Subcutaneous adipose tissue (tissue), 4 donors: ENCODE data around the gene CHST11. TPM values are rescaled to one million over a fixed set of nuclear protein-coding genes. Genes with fewer than 3 reads are reported as not detected.

ENCODE experiments used
- CTCF ChIP-seq: fragments of 450-650 bp; IDR thresholded peaks from one replicate; pipeline ENCODE4 v1.5.1; 2016; ENCODE audit warnings: low read depth, mild to moderate bottlenecking, control low read depth, antibody characterized with exemption, moderate library complexity
- total RNA-seq, 4 donors: library from RNA; depleted of rRNA; stranded (reverse); fragments of >200 nt; gene quantifications; one replicate each; pipeline ENCODE4 v1.1.0, GENCODE V29; 2016

Gene CHST11
- total RNA-seq, 4 donors from 2014 or later, result 5.1 to 48.4 (median 9.3) TPM

DNA sequence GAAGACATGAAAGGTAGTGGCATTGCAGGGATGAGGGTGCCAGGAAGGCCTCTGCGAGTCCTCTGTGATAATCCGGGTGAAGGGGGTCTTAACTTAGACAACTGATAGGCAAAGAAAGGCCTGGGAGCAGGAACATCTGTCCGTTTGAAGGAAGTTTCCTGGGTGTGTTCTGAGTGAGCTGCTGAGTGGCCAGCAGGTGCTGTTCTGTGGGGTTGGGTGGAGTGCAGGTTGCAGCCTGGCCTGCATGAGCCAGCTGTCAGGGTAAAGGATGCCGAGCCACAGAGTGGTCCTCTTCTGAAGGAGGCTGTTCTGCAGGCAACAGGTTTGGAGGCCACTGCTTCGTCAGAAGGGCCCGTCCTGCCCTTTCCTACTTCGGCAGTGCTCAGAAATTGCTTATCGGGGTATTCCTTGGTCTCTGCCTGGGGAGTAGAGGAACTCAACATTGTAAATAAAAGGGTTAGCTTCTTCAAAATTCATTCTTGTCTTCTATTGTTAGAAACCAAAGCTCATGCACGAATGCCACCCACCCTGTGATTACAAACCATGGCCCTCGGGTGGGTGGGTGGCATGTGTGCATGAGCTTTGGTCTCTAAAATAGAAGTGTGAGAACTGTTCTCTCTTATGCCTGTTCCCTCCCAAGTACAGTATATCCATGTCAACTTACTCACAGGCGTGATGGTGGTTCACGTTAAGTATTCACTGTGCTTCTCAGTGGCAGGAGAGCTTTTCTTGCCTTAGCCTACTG is 118.9 kb downstream of the CHST11 start:
- no peak for TF ChIP-seq CTCF

DNA sequence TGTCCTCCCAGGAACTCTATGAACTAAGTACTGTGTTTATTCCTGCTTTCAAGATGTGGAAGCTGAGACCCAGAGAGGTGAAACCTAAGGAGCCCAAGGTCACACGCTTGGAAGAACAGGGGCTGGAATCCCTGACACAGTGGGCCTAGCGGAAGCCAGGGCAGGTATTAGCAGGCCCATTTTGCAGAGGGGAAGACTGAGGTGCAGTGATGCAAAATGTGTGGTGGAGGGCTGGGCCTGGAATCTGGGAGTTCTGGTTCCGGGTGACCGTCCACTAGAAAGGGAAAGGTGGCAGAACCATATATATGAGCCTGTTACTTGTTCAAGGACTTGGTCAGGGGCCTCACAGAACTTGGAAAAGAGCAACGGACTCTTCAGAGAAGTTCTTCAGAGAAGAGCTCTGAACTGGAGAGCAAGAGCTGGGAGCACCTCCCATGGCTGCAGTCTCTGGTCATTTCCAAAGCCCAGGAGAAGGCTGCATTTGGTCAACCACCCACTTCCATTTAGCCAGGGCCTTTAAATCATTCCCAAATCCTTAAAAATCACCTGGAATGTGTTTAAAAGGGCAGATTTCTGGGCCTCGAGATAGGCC is 119.5 kb downstream of the CHST11 start:
- TF ChIP-seq CTCF, result no peak

GRCh38 chr12:104576980-104577580 is 120.3 kb downstream of the CHST11 start:
- no peak for TF ChIP-seq CTCF

- TF ChIP-seq CTCF, result no peak
Measured at GRCh38 chr12:104577581-104577981, 120.8 kb downstream of the CHST11 start.

GRCh38 chr12:104578453-104578852 is 121.7 kb downstream of the CHST11 start:
- no peak for TF ChIP-seq CTCF

DNA sequence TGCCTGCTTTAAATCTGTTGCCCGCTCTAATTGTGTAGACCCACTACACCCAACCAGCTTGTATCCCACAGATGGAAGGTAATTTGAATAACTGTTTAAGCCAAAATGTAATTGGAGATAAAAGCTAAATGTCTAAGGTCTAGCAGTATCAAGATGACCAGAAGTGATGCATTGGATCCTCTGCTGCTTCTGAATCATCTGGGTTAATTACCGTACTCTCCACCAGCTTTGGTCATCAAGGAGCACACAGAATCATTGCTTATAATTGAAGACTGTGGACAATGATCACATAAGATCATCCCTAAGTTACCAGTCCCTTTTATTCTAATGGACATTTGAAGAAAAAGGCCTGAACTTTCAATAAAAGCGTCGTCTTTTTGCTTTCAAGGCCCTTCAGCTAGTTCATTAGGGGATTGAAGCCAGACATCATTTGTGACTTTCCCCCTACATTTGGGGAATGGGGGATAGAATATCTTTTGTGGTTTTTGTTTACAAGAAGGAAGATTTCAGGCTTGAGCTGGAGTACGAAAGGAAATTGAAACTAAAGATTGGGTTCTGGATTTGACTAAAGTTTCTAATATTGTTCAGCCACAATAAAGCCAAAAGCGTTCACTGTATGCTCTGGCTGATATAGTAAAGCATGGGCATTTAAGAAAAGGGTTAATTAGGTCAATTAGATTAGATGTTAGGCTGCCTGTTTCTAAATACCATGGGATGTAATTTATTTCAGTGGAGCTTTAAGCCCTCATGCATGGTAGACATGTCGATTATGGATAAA is 123.2 kb downstream of the CHST11 start:
- no peak for TF ChIP-seq CTCF
